G401 (cell line): ENCODE data around the gene ARMC9. TPM values are rescaled to one million over a fixed set of nuclear protein-coding genes. Genes with fewer than 3 reads are reported as not detected.
"Not testable (repeated sequence)": the region's sequence is repeated elsewhere in the genome, so short reads cannot be mapped to it uniquely, and the experiment has no call there.

Experiments used
- DNase-seq: peaks from one replicate; pipeline ENCODE4 v3.0.0-alpha.2; 2015; ENCODE audit warnings: low spot score
- in situ Hi-C: cut with HindIII; loops from 2 replicates; pipeline ENCODE4 v1.10.0; 2016; ENCODE audit warnings: low sequenced_read_pairs, mixed read lengths
- total RNA-seq: library from RNA; depleted of rRNA; stranded (reverse); fragments of >200 nt; shearing (Covaris generic); gene quantifications from 2 replicates; pipeline ENCODE4 v1.2.3, GENCODE V29; 2014; rRNA removed

The ARMC9 gene
- total RNA-seq, result 165 and 166 TPM in 2 replicates

GRCh38 chr2:231198291-231199173 lies at the start of gene ARMC9:
ARMC9 (plus strand) TSS chr2:231198631; CDS start chr2:231206239, 7,608 bp downstream.
- in situ Hi-C loops, result no loop called here
- peak; percentile 84 for DNase-seq

- in situ Hi-C loops, result no loop called here
- no peak for DNase-seq
Observed at GRCh38 chr2:231152800-231153557, 45.5 kb upstream of the ARMC9 start.

- DNase-seq, result peak; percentile 27
- in situ Hi-C loops, result no loop called here
Observed at GRCh38 chr2:231159306-231159705, 39.1 kb upstream of the ARMC9 start.

- DNase-seq, result no peak
- in situ Hi-C loops, result no loop called here
Observed at GRCh38 chr2:231160701-231161100, 37.7 kb upstream of the ARMC9 start.

GRCh38 chr2:231161252-231161839 lies 37.1 kb upstream of the ARMC9 start:
- in situ Hi-C loops, result no loop called here
- no peak for DNase-seq

- peak; percentile 52 for DNase-seq
- in situ Hi-C loops, result no loop called here
Observed at GRCh38 chr2:231161877-231162329, 36.5 kb upstream of the ARMC9 start.

- in situ Hi-C loops, result no loop called here
- DNase-seq, result no peak
Observed at GRCh38 chr2:231163011-231163410, 35.4 kb upstream of the ARMC9 start.

- DNase-seq, result no peak
- in situ Hi-C loops, result no loop called here
Observed at GRCh38 chr2:231163414-231164095, 34.9 kb upstream of the ARMC9 start.

GRCh38 chr2:231167745-231168459 lies 30.5 kb upstream of the ARMC9 start:
- DNase-seq, result no peak
- in situ Hi-C loops, result no loop called here

GRCh38 chr2:231168460-231169139 lies 29.8 kb upstream of the ARMC9 start:
- no peak for DNase-seq
- in situ Hi-C loops, result no loop called here

- in situ Hi-C loops, result no loop called here
- DNase-seq, result no peak
Observed at GRCh38 chr2:231169488-231169887, 28.9 kb upstream of the ARMC9 start.

- no peak for DNase-seq
- in situ Hi-C loops, result no loop called here
Observed at GRCh38 chr2:231170055-231170454, 28.4 kb upstream of the ARMC9 start.

GRCh38 chr2:231172025-231172424 lies 26.4 kb upstream of the ARMC9 start:
- no peak for DNase-seq
- in situ Hi-C loops, result no loop called here

GRCh38 chr2:231174211-231174651 lies 24.2 kb upstream of the ARMC9 start:
- in situ Hi-C loops, result no loop called here
- DNase-seq, result peak; percentile 27

- in situ Hi-C loops, result no loop called here
- DNase-seq, result no peak
Observed at GRCh38 chr2:231176066-231176465, 22.4 kb upstream of the ARMC9 start.

- in situ Hi-C loops, result no loop called here
- DNase-seq, result no peak
Observed at GRCh38 chr2:231177156-231178025, 21.0 kb upstream of the ARMC9 start.

GRCh38 chr2:231178805-231179204 lies 19.6 kb upstream of the ARMC9 start:
- in situ Hi-C loops, DNase-seq: not testable (repeated sequence)
